Esophagus squamous epithelium (tissue), 5 donors: Measurements from ENCODE around the gene FHL1. TPM values are rescaled to one million over a fixed set of nuclear protein-coding genes. Genes with fewer than 3 reads are reported as not detected.
A peak's percentile ranks its signal among the peaks of the same experiment; 100 is the strongest.

Experiments
- DNase-seq: peaks from one replicate; lab custom pipeline; 2025; lab: John Stamatoyannopoulos, UW
- H3K27ac ChIP-seq, 4 donors: fragments of 200-600 bp; sonication (generic); one replicate each; pipeline ENCODE4 v1.5.1; 2016 to 2019; ENCODE audit warnings: mild to moderate bottlenecking in 1 of 4
- H3K27me3 ChIP-seq, 4 donors: fragments of 200-600 bp; sonication (generic); 1 replicate in 3 of 4; 2 replicates in 1 of 4; pipeline versions ENCODE4 v1.5.1 to v1.6.0; 2017 to 2021; ENCODE audit warnings: antibody characterized with exemption in 1 of 4
- H3K36me3 ChIP-seq, 3 donors: fragments of 200-600 bp; sonication (generic); one replicate each; pipeline ENCODE4 v1.5.1; 2016 to 2019
- H3K4me1 ChIP-seq, 3 donors: fragments of 200-600 bp; sonication (generic); one replicate each; pipeline ENCODE4 v1.5.1; 2017 to 2019
- H3K4me3 ChIP-seq, 4 donors: fragments of 200-600 bp; sonication (generic); 1 replicate in 3 of 4; 2 replicates in 1 of 4; pipeline ENCODE4 v1.5.1; 2016 to 2019; ENCODE audit warnings: mild to moderate bottlenecking in 2 of 4, moderate library complexity in 1 of 4
- H3K9me3 ChIP-seq, 3 donors: fragments of 200-600 bp; sonication (generic); one replicate each; pipeline ENCODE4 v1.5.1; 2016 to 2019
- POLR2A ChIP-seq, 4 donors: fragments of 450-650 bp; IDR thresholded peaks; one replicate each; pipeline ENCODE4 v1.6.1; 2017; ENCODE audit warnings: antibody characterized with exemption in 4 of 4, mild to moderate bottlenecking in 4 of 4, moderate library complexity in 3 of 4
- WGBS, 2 donors: methylation state at CpG; one replicate each; pipeline ENCODE4 v1.1.5; 2018; 5-methylcytosine and 5-hydroxymethylcytosine counted together
- intact Hi-C: fragments of 100-400 bp; cut with DNase I; formaldehyde crosslinking; loops from one replicate; pipeline ENCODE4 v1.15.0; 2022
- total RNA-seq, 4 donors: library from RNA; depleted of rRNA; stranded (reverse); fragments of >200 nt; gene quantifications; one replicate each; pipeline ENCODE4 v1.1.0, GENCODE V29; 2016
- TF ChIP-seq, protein P1 (sequence below), 6 experiments: fragments of 450-650 bp in 4 of 6; fragments of 200-600 bp in 2 of 6; sonication (generic) in 2 of 6; IDR thresholded peaks; one replicate each; pipeline ENCODE4 v1.5.1; 2016 to 2019; ENCODE audit warnings: antibody characterized with exemption in 6 of 6, mild to moderate bottlenecking in 4 of 6, moderate library complexity in 4 of 6
- donor health status: DM: yes; HTN: yes; CAD: no.

Gene FHL1
- total RNA-seq, 4 donors from 2014 or later, result 17.1 to 509 (median 70.4) TPM

DNA sequence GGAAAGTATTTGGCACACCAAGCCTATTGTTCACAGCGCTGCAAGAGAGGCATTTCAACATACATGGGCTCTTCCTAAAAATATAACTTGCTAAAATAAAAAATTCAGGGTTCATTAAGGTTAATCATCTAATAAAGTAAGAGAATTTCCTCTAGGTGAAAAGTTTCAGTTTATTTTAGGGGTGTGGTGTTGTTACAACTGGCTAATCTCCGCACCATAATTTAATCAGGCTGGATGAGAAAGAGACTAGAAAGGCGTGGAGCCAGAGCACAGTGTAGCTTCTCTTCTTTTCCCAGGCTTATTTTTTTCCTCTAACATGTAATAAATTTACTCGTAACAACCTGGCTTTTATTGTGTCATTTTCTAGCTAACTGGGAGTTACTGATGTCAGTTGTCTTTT is 47.9 kb downstream of the FHL1 start:
- Histone ChIP-seq H3K27ac (peak overlapping the region; percentile 19 to 83 (median 74)), H3K4me1 (peaks cover 0 to 45% (median 25%) of the 10 kb centered on the region in 3 donors), H3K4me3 (no peak overlapping the region), H3K27me3 (no peaks in the 10 kb centered on the region), H3K9me3 (no peaks in the 10 kb centered on the region), H3K36me3 (no peaks in the 10 kb centered on the region)
- intact Hi-C loops, result no loop called here
- TF ChIP-seq, protein P1, sequence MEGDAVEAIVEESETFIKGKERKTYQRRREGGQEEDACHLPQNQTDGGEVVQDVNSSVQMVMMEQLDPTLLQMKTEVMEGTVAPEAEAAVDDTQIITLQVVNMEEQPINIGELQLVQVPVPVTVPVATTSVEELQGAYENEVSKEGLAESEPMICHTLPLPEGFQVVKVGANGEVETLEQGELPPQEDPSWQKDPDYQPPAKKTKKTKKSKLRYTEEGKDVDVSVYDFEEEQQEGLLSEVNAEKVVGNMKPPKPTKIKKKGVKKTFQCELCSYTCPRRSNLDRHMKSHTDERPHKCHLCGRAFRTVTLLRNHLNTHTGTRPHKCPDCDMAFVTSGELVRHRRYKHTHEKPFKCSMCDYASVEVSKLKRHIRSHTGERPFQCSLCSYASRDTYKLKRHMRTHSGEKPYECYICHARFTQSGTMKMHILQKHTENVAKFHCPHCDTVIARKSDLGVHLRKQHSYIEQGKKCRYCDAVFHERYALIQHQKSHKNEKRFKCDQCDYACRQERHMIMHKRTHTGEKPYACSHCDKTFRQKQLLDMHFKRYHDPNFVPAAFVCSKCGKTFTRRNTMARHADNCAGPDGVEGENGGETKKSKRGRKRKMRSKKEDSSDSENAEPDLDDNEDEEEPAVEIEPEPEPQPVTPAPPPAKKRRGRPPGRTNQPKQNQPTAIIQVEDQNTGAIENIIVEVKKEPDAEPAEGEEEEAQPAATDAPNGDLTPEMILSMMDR (IDR thresholded peaks at IDR 0.05), result no peak
- no peak for TF ChIP-seq POLR2A (IDR thresholded peaks at IDR 0.05)
- no peak for DNase-seq
- WGBS, 2 donors, result 29 to 31% methylated on average over 4 of the region's 4 CpGs

DNA sequence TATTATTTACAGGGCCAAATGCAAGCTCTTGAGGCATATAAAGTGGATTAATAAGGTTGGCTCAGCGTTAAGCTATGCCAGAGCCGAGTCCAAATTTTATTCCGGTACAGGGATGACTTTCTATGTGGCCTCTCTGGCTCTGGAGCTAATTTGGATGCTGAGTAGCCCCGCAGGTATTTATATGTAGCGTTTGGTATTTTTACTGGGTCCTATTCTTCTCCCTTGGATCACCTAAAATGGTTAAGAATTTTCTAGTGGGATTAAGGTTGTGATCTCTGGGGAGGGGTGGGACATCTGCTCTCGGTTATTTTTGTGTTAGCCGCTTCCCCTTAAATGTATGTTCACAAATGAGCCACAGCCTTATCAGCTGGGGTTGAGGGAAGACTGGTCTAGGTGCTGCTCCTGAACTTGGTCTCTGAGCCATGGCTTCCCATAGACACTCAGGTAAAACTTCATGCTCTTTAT is 49.4 kb downstream of the FHL1 start:
- H3K27me3 ChIP-seq, result no peaks in the 10 kb centered on the region
- WGBS, 2 donors, result 49 to 69% methylated on average over 4 to 7 of the region's 7 CpGs
- intact Hi-C loops, result no loop called here
- H3K9me3 ChIP-seq, result no peaks in the 10 kb centered on the region
- DNase-seq, result no peak
- no peaks in the 10 kb centered on the region for H3K36me3 ChIP-seq
- TF ChIP-seq POLR2A (IDR thresholded peaks at IDR 0.05), result no peak
- TF ChIP-seq, protein P1 (IDR thresholded peaks at IDR 0.05), result no peak
- H3K27ac ChIP-seq, result peak overlapping the region; percentile 46 to 83 (median 74)
- H3K4me1 ChIP-seq, result peaks cover 0 to 35% (median 22%) of the 10 kb centered on the region in 3 donors
- peak overlapping the region in 2 of 4 donors; percentile 29 to 48 for H3K4me3 ChIP-seq

GRCh38 chrX:136198010-136198409 is 50.7 kb downstream of the FHL1 start:
- intact Hi-C loops, result no loop called here
- H3K27me3 ChIP-seq, result no peaks in the 10 kb centered on the region
- peak overlapping the region in 3 of 4 donors; percentile 25 to 48 (median 29) for H3K4me3 ChIP-seq
- H3K4me1 ChIP-seq, result peaks cover 0 to 26% (median 15%) of the 10 kb centered on the region in 3 donors
- no peak for DNase-seq
- H3K36me3 ChIP-seq, result no peaks in the 10 kb centered on the region
- peak overlapping the region; percentile 46 to 82 (median 74) for H3K27ac ChIP-seq
- no peaks in the 10 kb centered on the region for H3K9me3 ChIP-seq
- TF ChIP-seq, protein P1 (IDR thresholded peaks at IDR 0.05), result no peak
- no peak for TF ChIP-seq POLR2A (IDR thresholded peaks at IDR 0.05)

GRCh38 chrX:136198678-136199243 is 51.4 kb downstream of the FHL1 start:
- no peaks in the 10 kb centered on the region for H3K36me3 ChIP-seq
- H3K4me1 ChIP-seq, result peaks cover 0 to 19% (median 11%) of the 10 kb centered on the region in 3 donors
- no peaks in the 10 kb centered on the region for H3K27me3 ChIP-seq
- intact Hi-C loops, result no loop called here
- WGBS, 2 donors, result 72 to 75% methylated on average over 5 to 6 of the region's 6 CpGs
- no peaks in the 10 kb centered on the region for H3K9me3 ChIP-seq
- H3K4me3 ChIP-seq, result peak overlapping the region in 3 of 4 donors; percentile 10 to 48 (median 29)
- no peak for DNase-seq
- TF ChIP-seq, protein P1 (IDR thresholded peaks at IDR 0.05), result no peak
- TF ChIP-seq POLR2A (IDR thresholded peaks at IDR 0.05), result no peak
- peak overlapping the region in 3 of 4 donors; percentile 71 to 82 (median 77) for H3K27ac ChIP-seq

GRCh38 chrX:136199365-136199764 is 52.0 kb downstream of the FHL1 start:
- peak overlapping the region; percentile 5 to 82 (median 74) for H3K27ac ChIP-seq
- intact Hi-C loops, result no loop called here

More at GRCh38 chrX:136199365-136199764, 52.0 kb downstream of the FHL1 start:
- WGBS, 2 donors, result 48 to 62% methylated on average over 4 of the region's 4 CpGs
- Histone ChIP-seq H3K36me3 (no peaks in the 10 kb centered on the region), H3K4me3 (peak overlapping the region in 3 of 4 donors; percentile 10 to 48 (median 29)), H3K27me3 (no peaks in the 10 kb centered on the region), H3K4me1 (peaks cover 0 to 20% (median 16%) of the 10 kb centered on the region in 3 donors), H3K9me3 (no peaks in the 10 kb centered on the region)
- DNase-seq, result no peak
- no peak for TF ChIP-seq POLR2A (IDR thresholded peaks at IDR 0.05)
- TF ChIP-seq, protein P1 (IDR thresholded peaks at IDR 0.05), result no peak
